ENCODE data around the gene GBP6. TPM values are rescaled to one million over a fixed set of nuclear protein-coding genes. Genes with fewer than 3 reads are reported as not detected.
A peak's percentile ranks its signal among the peaks of the same experiment; 100 is the strongest.
"Not testable (repeated sequence)": the region's sequence is repeated elsewhere in the genome, so short reads cannot be mapped to it uniquely, and the experiment has no call there.

The GBP6 gene
- total RNA-seq, 2 donors from 2014 or later = not detected

DNA sequence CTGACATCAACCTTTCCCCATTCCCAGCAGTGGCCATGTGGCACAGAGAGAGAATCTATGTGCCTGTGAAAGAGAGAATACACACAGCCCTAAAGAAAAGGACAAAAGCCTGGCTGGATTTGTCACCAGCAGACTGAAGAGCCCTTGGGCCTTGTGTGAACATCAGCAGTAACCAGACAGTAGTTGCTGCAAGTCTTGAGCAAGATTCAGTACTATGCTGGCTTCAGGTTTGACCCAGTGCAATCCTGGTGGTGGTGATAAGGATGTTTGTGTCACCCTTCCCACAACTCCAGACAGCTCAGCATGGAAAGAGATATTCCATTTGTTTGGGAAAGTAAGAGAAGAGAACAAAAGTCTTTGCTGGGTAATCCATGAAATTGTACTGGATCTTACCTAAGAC lies 28.4 kb upstream of the GBP6 start:
- intact Hi-C loops (cut with DNase I) = no loop called here
- TF ChIP-seq, protein P1, sequence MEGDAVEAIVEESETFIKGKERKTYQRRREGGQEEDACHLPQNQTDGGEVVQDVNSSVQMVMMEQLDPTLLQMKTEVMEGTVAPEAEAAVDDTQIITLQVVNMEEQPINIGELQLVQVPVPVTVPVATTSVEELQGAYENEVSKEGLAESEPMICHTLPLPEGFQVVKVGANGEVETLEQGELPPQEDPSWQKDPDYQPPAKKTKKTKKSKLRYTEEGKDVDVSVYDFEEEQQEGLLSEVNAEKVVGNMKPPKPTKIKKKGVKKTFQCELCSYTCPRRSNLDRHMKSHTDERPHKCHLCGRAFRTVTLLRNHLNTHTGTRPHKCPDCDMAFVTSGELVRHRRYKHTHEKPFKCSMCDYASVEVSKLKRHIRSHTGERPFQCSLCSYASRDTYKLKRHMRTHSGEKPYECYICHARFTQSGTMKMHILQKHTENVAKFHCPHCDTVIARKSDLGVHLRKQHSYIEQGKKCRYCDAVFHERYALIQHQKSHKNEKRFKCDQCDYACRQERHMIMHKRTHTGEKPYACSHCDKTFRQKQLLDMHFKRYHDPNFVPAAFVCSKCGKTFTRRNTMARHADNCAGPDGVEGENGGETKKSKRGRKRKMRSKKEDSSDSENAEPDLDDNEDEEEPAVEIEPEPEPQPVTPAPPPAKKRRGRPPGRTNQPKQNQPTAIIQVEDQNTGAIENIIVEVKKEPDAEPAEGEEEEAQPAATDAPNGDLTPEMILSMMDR (IDR thresholded peaks at IDR 0.05) = no peak
- TF ChIP-seq POLR2A (IDR thresholded peaks at IDR 0.05) = no peak
- TF ChIP-seq POLR2AphosphoS5 (IDR thresholded peaks at IDR 0.05) = no peak
- no peak for DNase-seq (ENCODE audit: low spot score)
- Histone ChIP-seq H3K4me3 (no peak overlapping the region), H3K36me3 (no peaks in the 10 kb centered on the region), H3K4me1 (replicated peaks) (no peaks in the 10 kb centered on the region), H3K27me3 (replicated peaks; ENCODE audit: insufficient read depth) (no peaks in the 10 kb centered on the region), H3K27ac (no peak overlapping the region), H3K9me3 (no peaks in the 10 kb centered on the region)

DNA sequence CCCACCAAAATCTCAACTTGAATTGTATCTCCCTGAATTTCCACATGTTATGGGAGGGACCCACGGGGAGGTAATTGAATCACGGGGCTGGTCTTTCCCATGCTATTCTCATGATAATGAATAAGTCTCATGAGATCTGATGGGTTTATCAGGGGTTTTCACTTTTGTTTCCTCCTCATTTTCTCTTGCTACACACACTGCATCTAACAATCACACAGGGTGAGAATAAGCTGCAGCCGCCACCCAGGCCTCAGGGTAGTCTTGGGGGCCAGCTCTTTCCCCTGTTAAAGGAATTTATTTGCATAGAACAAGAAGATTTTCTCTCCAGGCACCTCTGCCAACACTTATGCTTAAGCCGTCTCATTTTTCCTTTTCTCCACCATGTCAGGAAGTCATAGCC lies 26.0 kb upstream of the GBP6 start:
- intact Hi-C loops (cut with DNase I) = no loop called here
- H3K27me3 ChIP-seq (replicated peaks; ENCODE audit: insufficient read depth) = no peaks in the 10 kb centered on the region
- no peaks in the 10 kb centered on the region for H3K36me3 ChIP-seq
- no peak for TF ChIP-seq POLR2AphosphoS5 (IDR thresholded peaks at IDR 0.05)
- TF ChIP-seq POLR2A (IDR thresholded peaks at IDR 0.05) = no peak
- TF ChIP-seq, protein P1 (IDR thresholded peaks at IDR 0.05) = no peak
- H3K4me3 ChIP-seq = no peak overlapping the region
- no peaks in the 10 kb centered on the region for H3K9me3 ChIP-seq
- no peak overlapping the region for H3K27ac ChIP-seq
- 81% methylated on average over 4 of the region's 4 CpGs for WGBS
- H3K4me1 ChIP-seq (replicated peaks) = no peaks in the 10 kb centered on the region
- no peak for DNase-seq (ENCODE audit: low spot score)

DNA sequence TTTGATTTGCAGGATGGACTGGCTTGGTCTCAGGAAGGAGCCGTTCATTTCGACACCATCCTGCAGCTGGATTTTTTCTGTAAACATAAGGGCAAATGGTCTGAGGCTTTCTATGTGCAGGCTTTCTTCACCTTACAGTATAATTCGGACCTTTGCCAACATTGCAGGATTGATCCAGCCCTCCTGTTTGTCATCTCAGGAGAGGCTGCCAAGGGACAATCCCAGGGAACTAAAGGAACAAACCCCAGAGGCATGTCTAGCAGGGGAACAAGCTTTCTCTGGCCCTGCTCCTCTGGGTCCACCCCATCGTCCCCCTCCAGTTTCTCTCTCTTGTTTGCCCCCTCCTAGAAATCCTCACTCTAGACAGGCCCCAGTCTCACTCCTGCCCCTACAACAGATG lies 24.8 kb upstream of the GBP6 start:
- H3K4me3 ChIP-seq = no peak overlapping the region
- H3K27ac ChIP-seq = no peak overlapping the region
- no peak for TF ChIP-seq POLR2A (IDR thresholded peaks at IDR 0.05)
- TF ChIP-seq, protein P1 (IDR thresholded peaks at IDR 0.05) = no peak
- no peak for TF ChIP-seq POLR2AphosphoS5 (IDR thresholded peaks at IDR 0.05)
- H3K9me3 ChIP-seq = no peaks in the 10 kb centered on the region
- intact Hi-C loops (cut with DNase I) = no loop called here
- no peaks in the 10 kb centered on the region for H3K27me3 ChIP-seq (replicated peaks; ENCODE audit: insufficient read depth)
- peak; percentile 14 for DNase-seq (ENCODE audit: low spot score)
- WGBS = 30% methylated on average over 4 of the region's 4 CpGs
- no peaks in the 10 kb centered on the region for H3K36me3 ChIP-seq
- no peaks in the 10 kb centered on the region for H3K4me1 ChIP-seq (replicated peaks)

DNA sequence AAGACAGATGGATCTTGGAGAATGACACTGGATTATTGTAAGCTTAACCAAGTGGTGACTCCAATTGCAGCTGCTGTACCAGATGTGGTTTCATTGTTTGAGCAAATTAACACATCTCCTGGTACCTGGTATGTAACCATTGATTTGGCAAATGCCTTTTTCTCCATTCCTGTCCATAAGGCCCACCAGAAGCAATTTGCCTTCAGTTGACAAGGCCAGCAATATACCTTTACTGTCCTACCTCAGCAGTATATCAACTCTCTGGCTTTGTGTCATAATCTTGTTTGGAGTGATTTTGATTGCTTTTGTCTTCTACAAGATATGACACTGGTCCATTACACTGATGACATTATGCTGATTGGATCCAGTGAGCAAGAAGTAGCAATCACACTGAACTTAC lies 18.4 kb upstream of the GBP6 start:
- H3K9me3 ChIP-seq; intact Hi-C loops (cut with DNase I): not testable (repeated sequence)

DNA sequence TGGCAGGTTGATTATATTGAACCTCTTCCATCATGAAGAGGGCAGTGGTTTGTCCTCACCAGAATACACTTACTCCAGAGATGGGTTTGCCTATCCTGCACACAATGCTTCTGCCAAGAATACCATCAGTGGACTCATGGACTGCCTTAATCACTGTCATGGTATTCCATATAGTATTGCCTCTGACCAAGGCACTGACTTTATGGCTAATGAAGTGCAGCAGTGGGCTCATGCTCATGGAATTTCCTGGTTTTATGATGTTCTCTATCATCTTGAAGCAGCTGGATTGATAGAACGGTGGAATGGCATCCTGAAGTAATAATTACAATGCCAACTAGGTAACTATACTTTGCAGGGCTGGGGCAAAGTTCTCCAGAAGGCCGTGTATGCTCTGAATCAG lies 16.6 kb upstream of the GBP6 start:
- no peaks in the 10 kb centered on the region for H3K27me3 ChIP-seq (replicated peaks; ENCODE audit: insufficient read depth)
- TF ChIP-seq, protein P1 (IDR thresholded peaks at IDR 0.05) = no peak
- TF ChIP-seq POLR2A (IDR thresholded peaks at IDR 0.05) (no peak), POLR2AphosphoS5 (IDR thresholded peaks at IDR 0.05) (no peak)
- DNase-seq (ENCODE audit: low spot score) = no peak
- H3K27ac ChIP-seq = no peak overlapping the region
- intact Hi-C loops (cut with DNase I) = no loop called here
- no peaks in the 10 kb centered on the region for H3K4me1 ChIP-seq (replicated peaks)
- WGBS = 34% methylated on average over 2 of the region's 2 CpGs
- H3K36me3 ChIP-seq = no peaks in the 10 kb centered on the region
- H3K9me3 ChIP-seq = no peaks in the 10 kb centered on the region
- H3K4me3 ChIP-seq = no peak overlapping the region

More for the DNA sequence above, 18.4 kb upstream of the GBP6 start:
- H3K27me3 ChIP-seq (replicated peaks; ENCODE audit: insufficient read depth); H3K27ac ChIP-seq; H3K4me1 ChIP-seq (replicated peaks); DNase-seq (ENCODE audit: low spot score); H3K4me3 ChIP-seq; H3K36me3 ChIP-seq: not testable (repeated sequence)
